EL (cell line): ENCODE measurements around the gene LYPD5.

Source experiments
- DNase-seq: peaks from one replicate; pipeline ENCODE4 v3.0.0-alpha.2; 2016

Gene LYPD5

GRCh38 chr19:43804432-43804831 lies 2.2 kb upstream of the LYPD5 start:
- DNase-seq, result no peak

GRCh38 chr19:43799502-43800142 lies 2.6 kb downstream of the LYPD5 start:
- DNase-seq, result no peak

GRCh38 chr19:43798546-43799409 lies 3.5 kb downstream of the LYPD5 start:
- DNase-seq, result peak; percentile 27

- DNase-seq, result no peak
Observed at GRCh38 chr19:43798026-43798545, 4.2 kb downstream of the LYPD5 start.

- no peak for DNase-seq
Observed at GRCh38 chr19:43797556-43797955, 4.7 kb downstream of the LYPD5 start.

- no peak for DNase-seq
Observed at GRCh38 chr19:43797118-43797517, 5.1 kb downstream of the LYPD5 start.

- DNase-seq, result no peak
Observed at GRCh38 chr19:43790587-43790986, 11.7 kb downstream of the LYPD5 start.

GRCh38 chr19:43789029-43789428 lies 13.2 kb downstream of the LYPD5 start:
- peak; percentile 32 for DNase-seq

GRCh38 chr19:43786665-43787064 lies 15.6 kb downstream of the LYPD5 start:
- DNase-seq, result no peak

- peak; percentile 75 for DNase-seq
Observed at GRCh38 chr19:43784981-43785808, 17.1 kb downstream of the LYPD5 start.

GRCh38 chr19:43784241-43784980 lies 17.8 kb downstream of the LYPD5 start:
- peak; percentile 88 for DNase-seq

GRCh38 chr19:43783636-43784035 lies 18.6 kb downstream of the LYPD5 start:
- no peak for DNase-seq

- DNase-seq, result no peak
Observed at GRCh38 chr19:43782689-43783231, 19.5 kb downstream of the LYPD5 start.

- DNase-seq, result no peak
Observed at GRCh38 chr19:43782311-43782660, 20.0 kb downstream of the LYPD5 start.

GRCh38 chr19:43781630-43782310 lies 20.5 kb downstream of the LYPD5 start:
- DNase-seq, result no peak

- DNase-seq, result peak; percentile 53
Observed at GRCh38 chr19:43780706-43781525, 21.3 kb downstream of the LYPD5 start, which contains the start of gene KCNN4. KCNN4 (minus strand) TSS chr19:43780973; CDS start chr19:43780861, 112 bp downstream.

- no peak for DNase-seq
Observed at GRCh38 chr19:43779820-43780219, 22.4 kb downstream of the LYPD5 start.

- DNase-seq, result no peak
Observed at GRCh38 chr19:43779147-43779819, 23.0 kb downstream of the LYPD5 start.

GRCh38 chr19:43778651-43779050 lies 23.6 kb downstream of the LYPD5 start:
- no peak for DNase-seq

GRCh38 chr19:43777163-43777695 lies 25.0 kb downstream of the LYPD5 start:
- peak; percentile 67 for DNase-seq
